Prostate gland (tissue), 2 donors: ENCODE data around the gene C13orf42. TPM values are rescaled to one million over a fixed set of nuclear protein-coding genes. Genes with fewer than 3 reads are reported as not detected.

Experiments used
- DNase-seq: peaks from one replicate; pipeline ENCODE4 v3.0.0-alpha.2; 2019; ENCODE audit warnings: low spot score
- H3K27ac ChIP-seq, 2 donors: fragments of 200-600 bp; sonication (generic); 2 replicates each; pipeline ENCODE4 v1.5.1; 2017 to 2019
- H3K27me3 ChIP-seq: fragments of 200-600 bp; sonication (generic); replicated peaks from 2 replicates; pipeline ENCODE4 v1.5.1; 2019; ENCODE audit not compliant: insufficient read depth
- H3K36me3 ChIP-seq, 2 donors: fragments of 200-600 bp; sonication (generic); 1 replicate in 1 of 2; 2 replicates in 1 of 2; pipeline versions ENCODE4 v1.5.1 to v1.8.1; 2017 to 2019
- H3K4me1 ChIP-seq: fragments of 200-600 bp; sonication (generic); replicated peaks from 2 replicates; pipeline ENCODE4 v1.5.1; 2019
- H3K4me3 ChIP-seq, 2 donors: fragments of 200-600 bp; sonication (generic); 2 replicates each; pipeline ENCODE4 v1.5.1; 2017 to 2019
- H3K9me3 ChIP-seq: fragments of 200-600 bp; sonication (generic); 2 replicates; pipeline ENCODE4 v1.5.1; 2017
- POLR2A ChIP-seq: fragments of 450-650 bp; IDR thresholded peaks from one replicate; pipeline ENCODE4 v1.6.1; 2016; ENCODE audit warnings: antibody characterized with exemption, mild to moderate bottlenecking
- POLR2AphosphoS5 ChIP-seq: sonication (generic); formaldehyde crosslinking; IDR thresholded peaks from one replicate; pipeline ENCODE4 v1.6.1; 2017; ENCODE audit warnings: antibody characterized with exemption
- WGBS: methylation state at CpG from one replicate; pipeline ENCODE4 v1.1.5; 2018; 5-methylcytosine and 5-hydroxymethylcytosine counted together
- intact Hi-C: fragments of 100-400 bp; cut with DNase I; formaldehyde crosslinking; loops from one replicate; pipeline ENCODE4 v1.14.2; 2022
- total RNA-seq, 2 donors: library from RNA; depleted of rRNA; stranded (reverse); fragments of >200 nt; gene quantifications; one replicate each; pipeline ENCODE4 v1.1.0, GENCODE V29; 2016
- TF ChIP-seq, protein P1 (sequence below), 4 experiments: fragments of 200-600 bp in 2 of 4; fragments of 450-650 bp in 2 of 4; sonication (generic) in 2 of 4; IDR thresholded peaks; 1 replicate in 3 of 4; 2 replicates in 1 of 4; pipeline ENCODE4 v1.5.1; 2016 to 2019; ENCODE audit warnings: antibody characterized with exemption in 4 of 4, mild to moderate bottlenecking in 2 of 4, moderate library complexity in 2 of 4

The C13orf42 gene
- total RNA-seq, 2 donors from 2014 or later: 0.57 TPM; not detected in 1

DNA sequence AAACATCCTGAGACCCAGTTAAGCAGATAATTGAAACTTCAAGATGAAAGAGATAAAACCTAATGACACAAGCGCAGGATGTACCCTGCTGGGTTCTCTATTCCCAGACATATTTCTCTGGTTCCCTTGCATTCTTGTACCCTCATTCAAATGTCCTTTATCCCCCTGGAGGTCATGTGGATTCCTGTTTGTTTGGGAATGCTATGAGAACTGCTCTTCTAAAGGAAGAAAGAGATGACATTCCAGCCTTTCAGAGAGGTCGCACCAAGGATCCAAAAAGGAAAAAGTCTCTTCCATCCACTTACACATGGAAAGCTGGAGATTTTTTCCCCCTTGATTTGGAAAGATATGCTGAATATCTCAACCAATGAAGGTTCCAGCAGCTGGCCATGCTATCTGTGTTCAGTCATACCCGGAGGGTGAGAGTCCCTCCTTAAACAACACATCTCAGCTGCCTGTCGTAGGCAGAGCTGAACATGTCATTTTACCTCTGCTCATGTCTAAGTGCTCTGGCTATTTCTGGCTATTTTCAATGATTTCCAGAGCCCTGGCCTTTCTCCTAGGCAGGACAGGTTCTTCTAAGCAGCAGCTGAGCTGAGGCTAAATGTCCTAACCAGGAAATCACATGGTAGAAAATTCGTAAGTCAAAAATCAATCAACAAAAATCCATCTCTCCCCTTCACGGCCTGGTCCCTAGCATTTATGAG, 52.5 kb downstream of the C13orf42 start:
- no peak for DNase-seq
- H3K27ac ChIP-seq: no peak overlapping the region
- intact Hi-C loops: loop anchor here (5.0 kb wide), 1 partner anchor 66 kb away; no protein-coding TSS in a partner anchor
- no peaks in the 10 kb centered on the region for H3K27me3 ChIP-seq
- 85% methylated on average over 6 of the region's 6 CpGs for WGBS
- no peaks in the 10 kb centered on the region for H3K9me3 ChIP-seq
- TF ChIP-seq, protein P1, sequence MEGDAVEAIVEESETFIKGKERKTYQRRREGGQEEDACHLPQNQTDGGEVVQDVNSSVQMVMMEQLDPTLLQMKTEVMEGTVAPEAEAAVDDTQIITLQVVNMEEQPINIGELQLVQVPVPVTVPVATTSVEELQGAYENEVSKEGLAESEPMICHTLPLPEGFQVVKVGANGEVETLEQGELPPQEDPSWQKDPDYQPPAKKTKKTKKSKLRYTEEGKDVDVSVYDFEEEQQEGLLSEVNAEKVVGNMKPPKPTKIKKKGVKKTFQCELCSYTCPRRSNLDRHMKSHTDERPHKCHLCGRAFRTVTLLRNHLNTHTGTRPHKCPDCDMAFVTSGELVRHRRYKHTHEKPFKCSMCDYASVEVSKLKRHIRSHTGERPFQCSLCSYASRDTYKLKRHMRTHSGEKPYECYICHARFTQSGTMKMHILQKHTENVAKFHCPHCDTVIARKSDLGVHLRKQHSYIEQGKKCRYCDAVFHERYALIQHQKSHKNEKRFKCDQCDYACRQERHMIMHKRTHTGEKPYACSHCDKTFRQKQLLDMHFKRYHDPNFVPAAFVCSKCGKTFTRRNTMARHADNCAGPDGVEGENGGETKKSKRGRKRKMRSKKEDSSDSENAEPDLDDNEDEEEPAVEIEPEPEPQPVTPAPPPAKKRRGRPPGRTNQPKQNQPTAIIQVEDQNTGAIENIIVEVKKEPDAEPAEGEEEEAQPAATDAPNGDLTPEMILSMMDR (IDR thresholded peaks at IDR 0.05): no peak
- TF ChIP-seq POLR2A: no peak
- TF ChIP-seq POLR2AphosphoS5: no peak
- no peaks in the 10 kb centered on the region for H3K4me1 ChIP-seq
- no peaks in the 10 kb centered on the region for H3K36me3 ChIP-seq
- H3K4me3 ChIP-seq: no peak overlapping the region

DNA sequence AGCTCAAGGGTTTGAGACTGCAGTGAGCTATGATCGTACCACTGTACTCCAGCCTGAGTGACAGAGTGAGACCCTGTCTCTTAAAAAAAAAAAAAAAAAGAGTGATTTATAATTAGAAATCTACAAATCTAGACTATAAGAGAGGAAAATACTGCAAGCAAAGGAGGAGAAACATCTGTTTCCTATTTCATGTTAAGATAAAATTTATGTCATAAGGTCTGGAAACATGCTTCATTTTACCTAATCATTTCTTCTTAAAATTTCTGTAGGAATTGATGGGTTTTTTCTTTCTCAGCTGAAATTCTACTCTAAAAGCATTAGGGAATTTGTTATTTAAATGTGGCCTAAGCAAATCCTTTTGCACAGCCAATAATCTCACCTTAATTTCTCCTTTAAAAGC, 53.2 kb downstream of the C13orf42 start:
- no peak overlapping the region for H3K27ac ChIP-seq
- H3K27me3 ChIP-seq: no peaks in the 10 kb centered on the region
- H3K9me3 ChIP-seq: no peaks in the 10 kb centered on the region
- H3K4me3 ChIP-seq: no peak overlapping the region
- intact Hi-C loops: loop anchor here (5.0 kb wide), 1 partner anchor 66 kb away; no protein-coding TSS in a partner anchor
- TF ChIP-seq, protein P1 (IDR thresholded peaks at IDR 0.05): no peak
- TF ChIP-seq POLR2AphosphoS5 (no peak), POLR2A (no peak)
- no peaks in the 10 kb centered on the region for H3K36me3 ChIP-seq
- no peak for DNase-seq
- 85% methylated on average over 1 of the region's 1 CpG for WGBS
- no peaks in the 10 kb centered on the region for H3K4me1 ChIP-seq

DNA sequence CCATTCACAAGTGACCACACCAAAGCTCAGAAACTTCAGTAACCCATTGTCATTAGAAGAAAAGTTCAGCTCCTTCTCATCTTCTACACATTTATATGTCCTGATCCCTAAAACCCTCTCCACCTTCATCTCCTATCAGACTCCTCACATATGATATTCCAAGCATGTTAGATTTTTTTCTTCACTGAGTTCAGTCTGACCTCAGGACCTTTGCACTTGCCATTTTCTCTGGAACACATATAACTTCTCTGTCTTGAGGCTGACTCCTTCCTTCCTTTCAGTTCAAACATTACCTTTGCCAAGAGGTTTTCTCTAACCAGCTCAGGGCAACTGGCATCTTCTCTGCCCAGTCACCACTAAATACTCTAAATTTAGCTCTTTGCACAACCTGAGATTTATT, 54.1 kb downstream of the C13orf42 start:
- Histone ChIP-seq H3K4me1 (no peaks in the 10 kb centered on the region), H3K36me3 (no peaks in the 10 kb centered on the region), H3K9me3 (no peaks in the 10 kb centered on the region), H3K27ac (no peak overlapping the region), H3K27me3 (no peaks in the 10 kb centered on the region), H3K4me3 (no peak overlapping the region)
- TF ChIP-seq POLR2AphosphoS5 (no peak), POLR2A (no peak)
- TF ChIP-seq, protein P1 (IDR thresholded peaks at IDR 0.05): no peak
- DNase-seq: no peak
- intact Hi-C loops: loop anchor here (5.0 kb wide), 1 partner anchor 65 kb away; no protein-coding TSS in a partner anchor

DNA sequence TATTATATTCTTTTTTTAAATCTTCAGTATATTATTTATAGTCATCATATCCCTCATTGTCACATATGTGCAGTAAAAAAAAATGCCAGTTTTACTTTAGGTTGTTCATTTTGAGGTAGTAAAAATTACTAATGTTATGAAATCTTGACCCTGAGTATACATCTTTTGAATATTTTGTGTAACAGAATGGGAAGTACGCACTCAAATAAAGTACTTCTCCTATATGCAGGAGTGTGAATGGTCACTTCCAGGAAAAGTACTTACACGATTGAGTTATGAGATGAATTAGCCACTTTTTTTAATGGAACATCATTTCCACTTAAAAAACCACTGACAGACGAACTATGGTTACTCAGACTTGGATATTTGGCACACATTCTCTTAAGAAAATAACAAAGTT, 58.5 kb downstream of the C13orf42 start:
- intact Hi-C loops: no loop called here
- Histone ChIP-seq H3K4me3 (no peak overlapping the region), H3K36me3 (no peaks in the 10 kb centered on the region), H3K9me3 (no peaks in the 10 kb centered on the region), H3K27ac (no peak overlapping the region), H3K27me3 (no peaks in the 10 kb centered on the region), H3K4me1 (no peaks in the 10 kb centered on the region)
- WGBS: 59% methylated on average over 3 of the region's 3 CpGs
- TF ChIP-seq POLR2AphosphoS5 (no peak), POLR2A (no peak)
- TF ChIP-seq, protein P1 (IDR thresholded peaks at IDR 0.05): no peak
- DNase-seq: no peak
